MCF 10A (cell line): ENCODE data around the gene SLC5A8. TPM values are rescaled to one million over a fixed set of nuclear protein-coding genes. Genes with fewer than 3 reads are reported as not detected.
A peak's percentile ranks its signal among the peaks of the same experiment; 100 is the strongest.

Experiments
- BruUV-seq: library from RNA; stranded (reverse); fragments of 400-500 nt; replicated peaks from 2 replicates; lab custom pipeline; 2021; lab: Mats Ljungman, UMichigan
- CTCF ChIA-PET: fragments of 300-600 bp; sonication (Branson Sonifier 250); formaldehyde crosslinking; extraction: SDS; loops from one replicate; lab custom pipeline; 2021; ENCODE audit warnings: antibody characterized with exemption, inconsistent platforms; lab: Yijun Ruan, JAX
- POLR2A ChIA-PET: fragments of 300-600, 350-650 bp; sonication (Branson Sonifier 250); formaldehyde crosslinking; extraction: SDS; loops from one replicate; lab custom pipeline; 2020; ENCODE audit warnings: antibody characterized with exemption, inconsistent platforms; lab: Yijun Ruan, JAX
- DNase-seq: peaks from one replicate; pipeline ENCODE4 v3.0.0-alpha.2; 2018; ENCODE audit not compliant: unreplicated experiment
- H3K27ac Mint-ChIP-seq: one replicate; pipeline ENCODE4 v1.8.0; 2022; ENCODE audit warnings: mild to moderate bottlenecking, low read depth, mixed read lengths; ENCODE audit not compliant: unreplicated experiment
- H3K27me3 Mint-ChIP-seq: one replicate; pipeline ENCODE4 v1.8.0; 2022; ENCODE audit warnings: mixed read lengths; ENCODE audit not compliant: insufficient read depth, unreplicated experiment
- H3K36me3 Mint-ChIP-seq: one replicate; pipeline ENCODE4 v1.8.0; 2022; ENCODE audit warnings: mild to moderate bottlenecking, moderate library complexity, mixed read lengths; ENCODE audit not compliant: insufficient read depth, unreplicated experiment
- H3K4me1 Mint-ChIP-seq: one replicate; pipeline ENCODE4 v1.8.0; 2022; ENCODE audit warnings: mixed read lengths; ENCODE audit not compliant: insufficient read depth, unreplicated experiment
- H3K4me3 Mint-ChIP-seq: one replicate; pipeline ENCODE4 v1.8.0; 2022; ENCODE audit warnings: mild to moderate bottlenecking, moderate library complexity, mixed read lengths; ENCODE audit not compliant: unreplicated experiment
- H3K9me3 Mint-ChIP-seq: one replicate; pipeline ENCODE4 v1.8.0; 2022; ENCODE audit warnings: mixed read lengths; ENCODE audit not compliant: unreplicated experiment
- intact Hi-C: fragments of 100-400 bp; cut with micrococcal nuclease; formaldehyde crosslinking; loops from 2 replicates; pipeline ENCODE4 v1.14.1; 2022
- total RNA-seq: library from RNA; stranded (reverse); gene quantifications from 2 replicates; pipeline ENCODE4 v1.2.3, GENCODE V29; 2022
- TF ChIP-seq, protein P1 (sequence below): fragments of 200-600 bp; IDR thresholded peaks from one replicate; pipeline ENCODE4 v1.8.0; 2022; ENCODE audit warnings: antibody characterized with exemption, mild to moderate bottlenecking; ENCODE audit not compliant: unreplicated experiment

Gene SLC5A8
- total RNA-seq, 1 experiment from 2014 or later: not detected

DNA sequence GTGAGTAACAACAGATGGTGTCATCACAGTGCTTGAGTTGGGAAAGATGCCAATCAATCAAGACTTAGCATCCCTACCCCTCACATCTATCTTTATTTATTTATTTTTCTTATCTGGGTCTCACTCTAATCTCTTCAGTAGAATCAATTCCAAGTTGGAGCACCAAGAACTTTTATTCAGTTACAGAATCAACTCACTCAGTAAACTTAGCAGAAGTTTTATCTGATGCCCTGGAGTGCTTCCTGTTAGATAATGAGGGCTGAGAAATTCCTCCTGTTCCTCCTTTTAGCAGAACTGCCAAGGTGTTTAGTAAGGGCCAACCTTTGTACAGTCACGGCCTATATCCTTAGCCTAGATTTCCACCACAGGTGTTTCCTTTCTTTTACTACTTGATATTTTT, 11.3 kb upstream of the SLC5A8 start:
- POLR2A ChIA-PET: no interaction called here
- intact Hi-C loops: no loop called here
- Mint-ChIP-seq H3K36me3 (no peaks in the 10 kb centered on the region), H3K27me3 (no peaks in the 10 kb centered on the region), H3K27ac (no peak overlapping the region), H3K9me3 (no peaks in the 10 kb centered on the region), H3K4me1 (no peaks in the 10 kb centered on the region), H3K4me3 (no peak overlapping the region)
- no TSS peak for BruUV-seq
- CTCF ChIA-PET: no interaction called here
- no peak for DNase-seq
- TF ChIP-seq, protein P1, sequence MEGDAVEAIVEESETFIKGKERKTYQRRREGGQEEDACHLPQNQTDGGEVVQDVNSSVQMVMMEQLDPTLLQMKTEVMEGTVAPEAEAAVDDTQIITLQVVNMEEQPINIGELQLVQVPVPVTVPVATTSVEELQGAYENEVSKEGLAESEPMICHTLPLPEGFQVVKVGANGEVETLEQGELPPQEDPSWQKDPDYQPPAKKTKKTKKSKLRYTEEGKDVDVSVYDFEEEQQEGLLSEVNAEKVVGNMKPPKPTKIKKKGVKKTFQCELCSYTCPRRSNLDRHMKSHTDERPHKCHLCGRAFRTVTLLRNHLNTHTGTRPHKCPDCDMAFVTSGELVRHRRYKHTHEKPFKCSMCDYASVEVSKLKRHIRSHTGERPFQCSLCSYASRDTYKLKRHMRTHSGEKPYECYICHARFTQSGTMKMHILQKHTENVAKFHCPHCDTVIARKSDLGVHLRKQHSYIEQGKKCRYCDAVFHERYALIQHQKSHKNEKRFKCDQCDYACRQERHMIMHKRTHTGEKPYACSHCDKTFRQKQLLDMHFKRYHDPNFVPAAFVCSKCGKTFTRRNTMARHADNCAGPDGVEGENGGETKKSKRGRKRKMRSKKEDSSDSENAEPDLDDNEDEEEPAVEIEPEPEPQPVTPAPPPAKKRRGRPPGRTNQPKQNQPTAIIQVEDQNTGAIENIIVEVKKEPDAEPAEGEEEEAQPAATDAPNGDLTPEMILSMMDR: no peak

DNA sequence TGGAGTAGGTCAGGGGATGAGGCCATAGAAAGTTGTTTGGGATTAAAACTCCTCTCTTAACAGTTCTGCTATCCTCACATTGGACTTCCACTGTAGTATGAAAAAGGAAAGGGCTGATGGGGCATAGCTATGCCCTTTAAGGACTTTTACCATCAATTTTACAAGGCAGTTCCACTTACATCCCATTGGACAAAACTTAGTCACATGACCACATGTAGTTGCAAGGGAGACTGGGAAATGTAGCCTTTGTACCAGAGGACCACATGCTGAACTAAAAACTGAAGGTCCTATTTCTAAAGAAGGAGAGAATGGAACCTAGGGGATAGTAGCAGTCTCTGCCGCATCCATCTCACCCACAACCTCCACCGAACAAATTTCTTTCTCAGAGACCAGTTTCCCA, 6.8 kb upstream of the SLC5A8 start:
- Mint-ChIP-seq H3K4me3 (no peak overlapping the region), H3K36me3 (no peaks in the 10 kb centered on the region), H3K9me3 (peaks cover 8% of the 10 kb centered on the region), H3K27me3 (no peaks in the 10 kb centered on the region), H3K4me1 (no peaks in the 10 kb centered on the region), H3K27ac (no peak overlapping the region)
- DNase-seq: no peak
- intact Hi-C loops: no loop called here
- TF ChIP-seq, protein P1: no peak
- ChIA-PET POLR2A (no interaction called here), CTCF (no interaction called here)
- BruUV-seq: no TSS peak

DNA sequence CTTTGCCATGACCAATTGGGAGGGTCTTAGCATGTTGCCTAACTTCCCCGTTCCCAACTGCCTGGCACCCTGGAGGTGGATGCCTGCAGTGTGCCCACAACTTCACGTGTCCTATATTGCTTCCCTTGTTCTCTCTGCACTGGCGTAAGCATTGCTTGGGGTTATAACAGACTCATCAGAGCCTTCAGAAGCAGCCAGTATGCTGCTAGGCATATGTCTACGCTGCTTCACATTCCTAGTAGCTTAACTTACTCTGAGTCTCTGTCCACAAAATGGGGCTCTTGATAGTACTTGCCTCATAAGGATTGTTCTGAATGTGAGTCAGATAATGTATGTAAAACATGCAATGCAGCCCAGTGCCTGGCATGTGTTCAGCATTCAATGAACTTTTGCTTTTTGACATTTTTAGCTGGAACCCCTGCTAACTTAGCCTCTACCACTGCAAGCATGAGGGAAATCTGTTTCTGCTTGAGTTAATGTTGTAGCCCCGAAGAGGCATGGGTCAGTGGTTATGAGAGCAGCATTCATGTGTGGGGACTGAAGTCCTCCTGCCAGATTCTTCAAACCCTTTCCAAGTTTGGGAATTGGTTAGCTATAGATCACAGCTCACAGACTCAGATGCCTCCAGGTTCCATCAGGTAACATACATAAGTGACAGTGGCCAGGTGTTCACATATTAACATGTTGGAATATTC, 2.8 kb downstream of the SLC5A8 start:
- H3K4me1 Mint-ChIP-seq: no peaks in the 10 kb centered on the region
- CTCF ChIA-PET: no interaction called here
- POLR2A ChIA-PET: interaction anchor here (0.7 kb wide), 1 partner anchor 293 kb away, joined by 3 read pairs; no protein-coding TSS in a partner anchor
- intact Hi-C loops: no loop called here
- no TSS peak for BruUV-seq
- H3K36me3 Mint-ChIP-seq: no peaks in the 10 kb centered on the region
- H3K27ac Mint-ChIP-seq: no peak overlapping the region
- TF ChIP-seq, protein P1: no peak
- H3K4me3 Mint-ChIP-seq: no peak overlapping the region
- DNase-seq: peak; percentile 9
- H3K27me3 Mint-ChIP-seq: no peaks in the 10 kb centered on the region
- H3K9me3 Mint-ChIP-seq: no peaks in the 10 kb centered on the region

DNA sequence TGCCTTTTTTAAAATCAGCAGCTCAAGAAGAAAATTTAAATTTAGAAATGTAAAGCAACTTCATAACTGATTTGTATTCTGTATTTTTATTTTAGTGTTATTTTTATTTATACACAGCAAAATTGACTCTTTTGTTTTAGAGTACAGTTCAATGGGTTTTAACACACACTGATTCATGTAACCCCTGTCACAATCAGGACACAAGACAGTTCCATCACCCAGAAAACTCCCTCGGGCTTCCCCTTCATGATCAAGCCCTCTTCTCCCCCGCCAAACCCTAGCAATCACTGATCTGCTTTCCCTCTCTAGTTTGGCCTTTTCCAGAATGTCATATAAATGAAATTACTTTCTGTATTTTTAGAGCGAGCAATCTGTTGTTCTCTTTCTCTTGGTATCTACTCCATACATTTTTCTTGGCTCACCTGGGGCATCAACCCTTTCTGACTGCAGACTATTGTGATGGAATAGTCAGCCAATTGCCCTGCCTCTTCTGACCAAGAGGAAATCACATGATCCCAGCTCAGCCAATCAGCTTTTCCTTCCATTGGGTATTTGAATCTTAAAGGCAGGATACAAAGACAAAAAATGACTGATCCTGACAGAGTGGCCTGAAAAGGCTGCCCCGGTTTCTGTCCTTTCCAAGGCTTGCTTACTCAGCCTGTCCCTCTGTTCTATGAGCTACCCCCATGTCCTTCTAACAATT, 5.3 kb downstream of the SLC5A8 start:
- intact Hi-C loops: no loop called here
- Mint-ChIP-seq H3K4me3 (no peak overlapping the region), H3K4me1 (no peaks in the 10 kb centered on the region), H3K9me3 (no peaks in the 10 kb centered on the region), H3K27ac (no peak overlapping the region), H3K36me3 (no peaks in the 10 kb centered on the region), H3K27me3 (no peaks in the 10 kb centered on the region)
- TF ChIP-seq, protein P1: no peak
- peak; percentile 4 for DNase-seq
- ChIA-PET CTCF (interaction anchor here (0.6 to 0.8 kb wide), 2 partner anchors 45 to 160 kb away, joined by 3 read pairs; no protein-coding TSS in a partner anchor), POLR2A (interaction anchor here (0.6 kb wide), 1 partner anchor 18 kb away, joined by 4 read pairs; no protein-coding TSS in a partner anchor)
- BruUV-seq: no TSS peak
